ENCODE data around the gene ZGPAT.
"Not testable (repeated sequence)": the region's sequence is repeated elsewhere in the genome, so short reads cannot be mapped to it uniquely, and the experiment has no call there.

The ZGPAT gene

DNA sequence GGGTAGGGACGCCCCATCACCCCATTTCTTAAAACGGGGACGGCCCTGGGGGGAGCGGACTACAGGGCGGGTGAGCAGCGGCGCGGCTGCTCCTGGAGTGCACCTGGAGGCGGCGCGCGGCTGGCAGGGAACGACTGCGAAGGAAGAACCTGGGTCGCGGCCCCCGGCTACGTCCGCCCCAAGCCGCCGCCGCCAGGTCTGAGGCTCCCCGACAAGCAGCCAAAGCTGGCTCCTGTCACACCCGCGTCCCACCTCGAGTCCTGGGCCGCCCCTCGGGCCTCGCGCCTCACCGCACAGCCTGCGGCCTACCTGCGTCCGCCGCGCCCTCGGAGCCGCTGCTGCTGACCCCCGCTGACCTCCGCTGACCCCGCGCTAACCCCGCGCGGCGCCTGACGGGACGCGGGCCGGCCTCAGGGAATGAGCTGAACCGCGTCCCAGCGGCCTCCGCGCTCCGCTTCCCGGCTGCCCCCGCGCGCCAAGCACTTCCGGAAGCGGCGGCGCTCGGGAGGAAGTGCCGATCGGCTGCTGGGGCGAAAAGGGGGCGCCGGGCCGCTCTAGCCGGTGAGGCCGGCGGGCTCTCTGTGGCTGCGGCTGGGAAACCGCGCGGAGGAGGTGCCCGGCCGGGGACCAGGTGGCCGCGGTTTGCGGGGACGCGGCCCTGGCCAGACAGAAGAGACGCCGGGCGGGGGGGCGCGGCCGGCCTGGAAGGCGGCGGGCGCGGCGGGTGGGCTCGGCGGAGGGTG lies at the start of gene ZGPAT, which contains the start of gene ARFRP1:
Gene ZGPAT (plus strand): TSS at position 482 of the 743 bp plus-strand sequence. CDS start 542 bp downstream, outside the sequence.
Gene ARFRP1 (minus strand): TSS at position 419 of the 743 bp plus-strand sequence. CDS start 885 bp downstream, outside the sequence.
- no peak for DNase-seq (ENCODE audit: low read depth)

DNA sequence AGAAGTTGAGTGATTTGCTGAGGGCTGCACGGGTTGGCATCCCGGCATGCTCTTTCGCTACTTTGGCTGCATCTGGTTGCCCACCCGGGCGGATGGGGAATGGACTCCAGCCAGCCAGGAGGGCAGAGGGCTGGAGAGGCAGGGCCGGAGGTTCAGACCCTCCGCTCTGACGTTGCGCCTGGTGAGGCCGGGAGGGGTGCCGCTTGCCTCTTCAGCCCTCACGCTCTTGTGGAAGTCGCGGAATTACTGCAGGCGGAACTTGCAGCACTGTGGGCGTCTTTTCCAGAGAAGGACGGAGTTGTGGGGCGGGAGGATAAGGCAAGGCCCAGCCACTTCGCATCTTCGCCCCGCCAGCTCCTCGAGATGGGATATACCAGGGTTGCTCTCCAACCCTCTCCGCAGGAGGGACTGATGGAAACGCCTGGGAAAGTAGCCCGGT lies 49.1 kb upstream of the ZGPAT start:
- DNase-seq (ENCODE audit: low read depth): no peak

GRCh38 chr20:63659370-63659769 lies 48.5 kb upstream of the ZGPAT start:
- no peak for DNase-seq (ENCODE audit: low read depth)

GRCh38 chr20:63660174-63660573 lies 47.7 kb upstream of the ZGPAT start:
- DNase-seq (ENCODE audit: low read depth): not testable (repeated sequence)

- no peak for DNase-seq (ENCODE audit: low read depth)
Observed at GRCh38 chr20:63660622-63661021, 47.2 kb upstream of the ZGPAT start.

GRCh38 chr20:63661108-63661507 lies 46.7 kb upstream of the ZGPAT start:
- no peak for DNase-seq (ENCODE audit: low read depth)

- no peak for DNase-seq (ENCODE audit: low read depth)
Observed at GRCh38 chr20:63661959-63662812, 45.7 kb upstream of the ZGPAT start.

GRCh38 chr20:63662813-63663189 lies 45.0 kb upstream of the ZGPAT start:
- DNase-seq (ENCODE audit: low read depth): no peak

- DNase-seq (ENCODE audit: low read depth): no peak
Observed at GRCh38 chr20:63663332-63664066, 44.3 kb upstream of the ZGPAT start.

DNA sequence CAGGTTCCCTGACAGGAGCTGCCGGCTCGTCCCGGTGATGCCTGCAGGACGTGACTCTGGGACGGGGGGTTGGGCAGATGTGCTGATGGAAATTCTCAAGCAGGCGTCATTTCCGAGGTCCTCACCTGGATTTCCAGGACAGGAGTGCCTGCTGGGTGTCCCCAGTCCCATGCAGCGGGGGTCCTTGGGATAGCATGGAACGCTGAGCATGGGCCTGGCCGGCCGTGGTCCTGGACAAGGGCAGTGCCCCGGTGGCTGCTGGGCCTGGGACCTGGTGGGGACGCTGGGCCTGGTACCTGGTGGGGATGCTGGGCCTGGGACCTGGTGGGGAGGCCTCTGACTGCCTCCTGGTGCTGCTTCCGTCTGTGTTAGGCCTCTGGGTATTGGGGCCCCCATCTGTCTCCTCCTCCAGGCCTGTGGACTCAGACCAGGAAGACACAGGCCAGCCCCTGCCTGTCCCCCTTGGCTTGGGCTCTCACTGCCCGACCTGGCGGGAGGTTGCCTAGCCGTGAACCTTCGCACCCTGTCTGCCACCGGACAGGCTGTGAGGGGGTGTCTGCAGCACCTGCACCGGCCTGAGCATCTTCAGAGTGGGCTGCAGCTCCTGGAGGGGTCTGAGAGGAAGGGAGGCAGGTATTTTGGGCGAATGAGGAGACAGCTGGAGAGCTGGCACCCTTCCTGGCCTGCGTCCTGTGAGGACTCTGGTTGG lies 43.5 kb upstream of the ZGPAT start:
- no peak for DNase-seq (ENCODE audit: low read depth)

GRCh38 chr20:63664861-63665594 lies 42.8 kb upstream of the ZGPAT start:
- DNase-seq (ENCODE audit: low read depth): no peak

- DNase-seq (ENCODE audit: low read depth): no peak
Observed at GRCh38 chr20:63665708-63666107, 42.1 kb upstream of the ZGPAT start.

DNA sequence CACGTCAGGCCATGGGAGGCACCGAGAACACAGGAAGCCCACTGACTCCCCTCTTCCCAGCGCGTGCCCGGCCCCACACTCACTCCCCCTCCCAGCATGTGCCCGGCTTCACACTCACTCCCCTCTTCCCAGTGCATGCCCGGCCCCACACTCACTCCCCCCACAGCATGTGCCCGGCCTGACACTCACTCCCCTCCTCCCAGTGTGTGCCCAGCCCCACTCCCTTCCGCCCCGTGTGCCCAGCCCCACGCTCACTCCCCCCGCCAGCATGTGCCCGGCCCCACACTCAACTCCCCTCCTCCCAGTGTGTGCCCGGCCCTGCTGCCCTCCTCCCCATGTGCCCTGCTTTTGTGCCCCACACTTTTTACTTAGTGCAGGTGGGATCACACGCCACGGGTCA lies 40.0 kb upstream of the ZGPAT start:
- DNase-seq (ENCODE audit: low read depth): no peak

DNA sequence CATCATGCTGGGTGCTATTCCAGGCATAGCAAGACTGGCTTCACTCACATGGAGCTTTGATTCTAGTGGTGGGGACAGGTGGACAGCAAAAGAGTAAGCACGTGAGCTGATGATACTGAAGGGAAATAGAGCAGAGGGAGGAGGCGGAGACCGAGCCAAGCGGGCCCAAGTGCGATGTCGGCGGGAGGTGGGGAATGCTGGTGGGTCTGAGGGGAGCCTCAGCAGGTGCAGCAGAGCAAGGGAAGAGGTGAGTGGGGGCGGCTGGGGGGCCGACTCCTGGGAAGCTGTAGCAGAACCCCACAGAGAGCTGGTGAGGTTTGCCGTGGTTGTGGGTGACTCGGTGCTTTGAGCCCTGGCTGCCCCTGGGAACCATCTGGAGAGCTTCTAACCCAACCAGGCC lies 39.5 kb upstream of the ZGPAT start:
- DNase-seq (ENCODE audit: low read depth): no peak

GRCh38 chr20:63671695-63672094 lies 36.1 kb upstream of the ZGPAT start:
- not testable (repeated sequence) for DNase-seq (ENCODE audit: low read depth)

DNA sequence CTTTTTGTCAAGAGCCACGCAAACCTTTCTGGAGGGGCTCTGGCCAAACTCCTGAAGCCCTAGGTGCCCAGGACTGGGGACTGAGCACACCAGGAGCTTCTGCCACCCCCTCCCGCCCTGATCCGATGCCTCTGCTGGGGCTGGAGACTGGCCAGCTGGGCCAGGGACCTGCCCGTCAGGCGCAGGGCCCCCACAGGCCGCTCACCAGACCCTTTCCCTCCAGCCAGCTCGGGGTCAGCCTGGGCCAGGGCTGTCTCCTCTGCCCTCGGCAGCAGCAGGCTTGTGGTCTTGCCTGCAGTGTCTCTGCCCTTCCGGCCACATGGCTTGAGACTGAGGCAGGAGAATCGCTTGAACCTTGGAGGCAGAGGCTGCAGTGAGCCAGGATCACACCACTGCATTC lies 35.2 kb upstream of the ZGPAT start:
- DNase-seq (ENCODE audit: low read depth): no peak

DNA sequence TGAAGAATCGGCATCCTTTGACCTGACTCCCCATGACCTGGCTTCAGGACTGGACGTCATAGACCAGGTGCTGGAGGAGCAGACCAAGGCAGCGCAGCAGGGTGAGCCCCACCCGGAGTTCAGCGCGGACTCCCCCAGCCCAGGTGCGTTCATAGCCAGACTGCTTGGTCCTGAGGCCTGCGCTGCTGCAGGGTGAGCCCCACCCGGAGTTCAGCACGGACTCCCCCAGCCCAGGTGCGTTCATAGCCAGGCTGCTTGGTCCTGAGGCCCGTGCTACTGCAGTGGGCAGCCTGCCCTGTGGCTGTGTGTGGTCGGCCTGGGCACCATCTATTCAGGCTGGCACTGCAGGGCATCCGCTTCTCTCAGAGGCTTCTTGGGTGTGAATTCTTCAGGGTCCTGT lies 33.9 kb upstream of the ZGPAT start:
- no peak for DNase-seq (ENCODE audit: low read depth)

GRCh38 chr20:63675681-63676368 lies 32.0 kb upstream of the ZGPAT start:
- no peak for DNase-seq (ENCODE audit: low read depth)

- DNase-seq (ENCODE audit: low read depth): no peak
Observed at GRCh38 chr20:63678071-63678470, 29.8 kb upstream of the ZGPAT start.

DNA sequence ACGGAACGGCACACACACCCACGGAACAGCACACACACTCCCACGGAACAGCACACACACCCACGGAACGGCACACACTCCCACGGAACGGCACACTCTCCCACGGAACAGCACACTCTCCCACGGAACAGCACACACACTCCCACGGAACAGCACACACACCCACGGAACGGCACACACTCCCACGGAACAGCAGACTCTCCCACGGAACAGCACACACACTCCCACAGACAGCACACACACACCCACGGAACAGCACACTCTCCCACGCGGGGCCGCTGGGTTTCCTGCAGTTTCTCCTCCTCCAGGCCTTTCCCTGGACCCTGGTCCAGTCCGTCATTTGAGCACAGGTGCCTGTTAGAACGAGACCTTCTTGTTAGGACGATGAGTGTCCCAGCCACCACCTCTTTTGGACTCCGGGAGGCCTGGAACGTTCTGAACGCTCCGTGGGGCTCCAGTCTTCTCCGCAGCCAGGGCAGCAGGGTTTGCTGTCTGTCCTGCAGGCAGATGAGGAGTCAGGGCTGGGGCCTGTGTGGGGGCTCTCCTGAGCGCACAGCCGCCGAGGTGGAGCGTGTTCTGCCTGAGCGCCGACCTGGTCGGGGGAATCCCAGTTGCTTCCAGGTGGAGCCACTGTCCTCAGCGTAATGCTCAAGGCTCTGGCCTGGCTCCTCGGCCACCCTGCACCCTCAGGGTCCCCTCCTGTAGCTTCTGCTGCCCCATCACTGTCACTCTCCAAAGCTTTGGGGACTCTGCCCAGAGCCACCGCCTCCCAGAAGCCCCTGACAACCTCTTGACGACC lies 29.0 kb upstream of the ZGPAT start:
- DNase-seq (ENCODE audit: low read depth): no peak
